ENCODE results near the gene PLCB4.

DNA sequence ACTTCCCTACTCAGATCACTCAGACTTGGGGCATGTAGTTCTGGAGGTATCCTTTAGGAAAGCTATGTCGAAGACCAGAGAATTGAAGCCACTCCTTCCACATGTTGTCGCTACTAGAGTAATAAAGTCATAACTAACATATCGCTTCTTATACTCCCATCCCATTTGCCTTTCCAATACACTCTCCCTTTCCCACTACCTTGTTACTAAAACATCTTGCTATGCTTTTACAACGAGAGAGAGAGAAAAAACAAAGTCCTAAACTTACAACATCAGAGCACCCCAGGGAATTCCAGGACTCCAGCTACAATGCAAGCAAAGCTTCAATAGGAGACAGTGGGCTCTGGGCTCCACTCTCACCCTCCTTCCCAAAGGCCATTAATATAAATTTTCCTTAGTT lies 440.4 kb downstream of the PLCB4 start:
- no peak for TF ChIP-seq POLR2A (IDR thresholded peaks at IDR 0.05; ENCODE audit: low read depth, low read length)
- TF ChIP-seq POLR2AphosphoS5 (IDR thresholded peaks at IDR 0.05; ENCODE audit: low read depth, low read length), result no peak
- TF ChIP-seq TAF1 (IDR thresholded peaks at IDR 0.05; ENCODE audit: low read depth, low read length), result no peak
- TF ChIP-seq PAX5 (IDR thresholded peaks at IDR 0.05; ENCODE audit: insufficient read depth, low read length, severe bottlenecking), result no peak
